Measurements from ENCODE around the gene FHIT.

FHIT gene

GRCh38 chr3:61252836-61253235 is 1.6 kb upstream of the FHIT start:
- H3K4me3 ChIP-seq (ENCODE audit: low read depth, low read length), result no peak overlapping the region
- no peak for DNase-seq (ENCODE audit: low read depth)
- TF ChIP-seq CTCF (conservative IDR thresholded peaks at IDR 0.05; ENCODE audit: low read depth, low read length), result no peak

GRCh38 chr3:61250784-61251173 is 473 bp downstream of the FHIT start:
- no peak for TF ChIP-seq CTCF (conservative IDR thresholded peaks at IDR 0.05; ENCODE audit: low read depth, low read length)
- H3K4me3 ChIP-seq (ENCODE audit: low read depth, low read length), result peak overlapping the region; percentile 64
- peak; percentile 9 for DNase-seq (ENCODE audit: low read depth)

GRCh38 chr3:61248496-61248895 is 2.8 kb downstream of the FHIT start:
- H3K4me3 ChIP-seq (ENCODE audit: low read depth, low read length), result no peak overlapping the region

GRCh38 chr3:61247191-61247590 is 4.1 kb downstream of the FHIT start:
- no peak for TF ChIP-seq CTCF (conservative IDR thresholded peaks at IDR 0.05; ENCODE audit: low read depth, low read length)
- no peak for DNase-seq (ENCODE audit: low read depth)

More at GRCh38 chr3:61248496-61248895, 2.8 kb downstream of the FHIT start:
- TF ChIP-seq CTCF (conservative IDR thresholded peaks at IDR 0.05; ENCODE audit: low read depth, low read length), result no peak
- DNase-seq (ENCODE audit: low read depth), result no peak

GRCh38 chr3:61239871-61240270 is 11.4 kb downstream of the FHIT start:
- H3K4me3 ChIP-seq (ENCODE audit: low read depth, low read length), result no peak overlapping the region
- no peak for TF ChIP-seq CTCF (conservative IDR thresholded peaks at IDR 0.05; ENCODE audit: low read depth, low read length)
- DNase-seq (ENCODE audit: low read depth), result no peak

More at GRCh38 chr3:61247191-61247590, 4.1 kb downstream of the FHIT start:
- no peak overlapping the region for H3K4me3 ChIP-seq (ENCODE audit: low read depth, low read length)

- no peak for DNase-seq (ENCODE audit: low read depth)
- no peak for TF ChIP-seq CTCF (conservative IDR thresholded peaks at IDR 0.05; ENCODE audit: low read depth, low read length)
- no peak overlapping the region for H3K4me3 ChIP-seq (ENCODE audit: low read depth, low read length)
These were observed 13.4 kb downstream of the FHIT start for GRCh38 chr3:61237858-61238257.

- H3K4me3 ChIP-seq (ENCODE audit: low read depth, low read length), result no peak overlapping the region
- TF ChIP-seq CTCF (conservative IDR thresholded peaks at IDR 0.05; ENCODE audit: low read depth, low read length), result no peak
- DNase-seq (ENCODE audit: low read depth), result no peak
These were observed 14.7 kb downstream of the FHIT start for GRCh38 chr3:61236556-61236955.
